Hepatocyte (in vitro differentiated cells): ENCODE data around the gene TOR4A. TPM values are rescaled to one million over a fixed set of nuclear protein-coding genes. Genes with fewer than 3 reads are reported as not detected.

Experiments used
- DNase-seq: peaks from one replicate; pipeline ENCODE4 v3.0.0-alpha.2; 2016; ENCODE audit warnings: low spot score
- H2AFZ ChIP-seq: fragments of 200-600 bp; sonication (generic); 2 replicates; pipeline ENCODE4 v1.6.0; 2016; ENCODE audit warnings: antibody characterized with exemption, mild to moderate bottlenecking
- H3K27ac ChIP-seq: fragments of 200-600 bp; sonication (generic); 2 replicates; pipeline ENCODE4 v1.5.1; 2016; ENCODE audit warnings: mild to moderate bottlenecking
- H3K27me3 ChIP-seq: fragments of 200-600 bp; sonication (generic); 2 replicates; pipeline ENCODE4 v1.6.1; 2016
- H3K36me3 ChIP-seq: fragments of 200-600 bp; sonication (generic); replicated peaks from 2 replicates; pipeline ENCODE4 v1.5.1; 2016; ENCODE audit warnings: low read depth; ENCODE audit not compliant: insufficient read depth
- H3K4me1 ChIP-seq: fragments of 200-600 bp; sonication (generic); 2 replicates; pipeline ENCODE4 v1.5.1; 2016; ENCODE audit warnings: mild to moderate bottlenecking, moderate library complexity; ENCODE audit not compliant: insufficient read depth
- H3K4me2 ChIP-seq: fragments of 200-600 bp; sonication (generic); 2 replicates; pipeline ENCODE4 v1.6.0; 2016
- H3K4me3 ChIP-seq: fragments of 200-600 bp; sonication (generic); 2 replicates; pipeline ENCODE4 v1.5.1; 2016; ENCODE audit warnings: mild to moderate bottlenecking
- H3K79me2 ChIP-seq: fragments of 200-600 bp; sonication (generic); 2 replicates; pipeline ENCODE4 v1.6.0; 2017; ENCODE audit warnings: mild to moderate bottlenecking
- H3K9me2 ChIP-seq: fragments of 200-600 bp; sonication (generic); replicated peaks from 2 replicates; pipeline ENCODE4 v1.6.0; 2017; ENCODE audit warnings: mild to moderate bottlenecking; ENCODE audit not compliant: insufficient read depth
- H3K9me3 ChIP-seq: fragments of 200-600 bp; sonication (generic); 2 replicates; pipeline ENCODE4 v1.5.1; 2016; ENCODE audit warnings: low read depth, mild to moderate bottlenecking
- H4K20me1 ChIP-seq: fragments of 200-600 bp; sonication (generic); 2 replicates; pipeline ENCODE4 v1.6.0; 2016; ENCODE audit warnings: mild to moderate bottlenecking; ENCODE audit not compliant: insufficient read depth, poor library complexity, severe bottlenecking
- EZH2 ChIP-seq: fragments of 200-600 bp; sonication (generic); IDR thresholded peaks from 2 replicates; pipeline ENCODE4 v1.6.1; 2016; ENCODE audit warnings: antibody characterized with exemption, mild to moderate bottlenecking, borderline replicate concordance
- EZH2phosphoT487 ChIP-seq: fragments of 200-600 bp; sonication (generic); IDR thresholded peaks from one replicate; pipeline ENCODE4 v1.6.1; 2018; ENCODE audit warnings: antibody characterized with exemption, mild to moderate bottlenecking, low read depth, moderate library complexity; ENCODE audit not compliant: unreplicated experiment, severe bottlenecking
- WGBS: methylation state at CpG from one replicate; pipeline ENCODE4 v1.1.6; 2016; ENCODE audit warnings: low lambda C conversion rate; ENCODE audit errors: missing lambda C conversion rate; 5-methylcytosine and 5-hydroxymethylcytosine counted together
- polyA plus RNA-seq: library from polyadenylated mRNA; unstranded; fragments of >200 nt; fragmentation: Nextera tagmentation; extraction: Ambion mirVana; gene quantifications from 2 replicates; pipeline ENCODE4 v1.2.1, GENCODE V29; 2016
- total RNA-seq: library from RNA; depleted of rRNA; stranded (reverse); fragments of >200 nt; gene quantifications from 2 replicates; pipeline ENCODE4 v1.2.3, GENCODE V29; 2014
- TF ChIP-seq, protein P1 (sequence below): fragments of 200-600 bp; sonication (generic); IDR thresholded peaks from 2 replicates; pipeline ENCODE4 v1.5.1; 2016; ENCODE audit warnings: antibody characterized with exemption, mild to moderate bottlenecking; ENCODE audit not compliant: poor library complexity

TOR4A gene
- total and polyA plus RNA-seq, 2 experiments from 2014 or later, result 8.0 to 14.4 TPM

DNA sequence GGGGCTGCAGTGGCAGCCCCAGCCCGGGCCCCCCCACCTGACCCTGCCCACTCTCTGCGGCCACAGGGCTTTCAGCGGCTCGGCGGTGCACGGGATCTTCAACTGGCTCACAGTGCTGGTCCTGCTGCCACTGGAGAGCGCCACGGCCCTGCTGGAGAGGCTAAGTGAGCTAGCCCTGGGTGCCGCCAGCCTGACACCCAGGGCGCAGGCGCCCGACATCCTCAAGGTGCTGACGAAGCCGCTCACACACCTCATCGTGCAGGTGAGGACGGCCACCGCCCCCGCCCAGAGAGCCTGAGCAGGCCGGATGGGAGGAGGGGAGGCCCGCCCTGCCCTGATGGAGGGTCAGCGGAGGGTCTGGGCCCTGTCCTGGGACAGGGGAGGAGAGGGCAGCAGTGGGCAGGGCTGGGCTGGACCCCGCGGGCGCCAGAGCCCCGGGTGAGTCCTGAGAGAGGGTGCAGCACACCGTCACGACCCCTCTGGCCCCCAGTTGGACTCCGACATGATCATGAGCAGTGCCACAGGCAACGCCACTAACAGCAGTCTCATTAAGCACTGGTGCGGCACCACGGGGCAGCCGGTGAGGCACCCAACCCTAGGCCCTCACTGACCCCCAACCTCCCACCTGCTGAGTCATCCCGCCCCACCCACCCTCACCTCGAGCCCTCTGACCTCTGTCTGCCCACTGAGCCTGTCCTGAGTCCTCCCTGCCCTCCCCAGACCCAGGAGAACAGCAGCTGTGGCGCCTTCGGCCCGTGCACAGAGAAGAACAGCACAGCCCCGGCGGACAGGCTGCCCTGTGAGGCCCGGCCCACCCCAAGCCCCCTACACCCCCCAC lies 44.2 kb upstream of the TOR4A start:
- H3K4me1 ChIP-seq, result peaks cover 37% of the 10 kb centered on the region

DNA sequence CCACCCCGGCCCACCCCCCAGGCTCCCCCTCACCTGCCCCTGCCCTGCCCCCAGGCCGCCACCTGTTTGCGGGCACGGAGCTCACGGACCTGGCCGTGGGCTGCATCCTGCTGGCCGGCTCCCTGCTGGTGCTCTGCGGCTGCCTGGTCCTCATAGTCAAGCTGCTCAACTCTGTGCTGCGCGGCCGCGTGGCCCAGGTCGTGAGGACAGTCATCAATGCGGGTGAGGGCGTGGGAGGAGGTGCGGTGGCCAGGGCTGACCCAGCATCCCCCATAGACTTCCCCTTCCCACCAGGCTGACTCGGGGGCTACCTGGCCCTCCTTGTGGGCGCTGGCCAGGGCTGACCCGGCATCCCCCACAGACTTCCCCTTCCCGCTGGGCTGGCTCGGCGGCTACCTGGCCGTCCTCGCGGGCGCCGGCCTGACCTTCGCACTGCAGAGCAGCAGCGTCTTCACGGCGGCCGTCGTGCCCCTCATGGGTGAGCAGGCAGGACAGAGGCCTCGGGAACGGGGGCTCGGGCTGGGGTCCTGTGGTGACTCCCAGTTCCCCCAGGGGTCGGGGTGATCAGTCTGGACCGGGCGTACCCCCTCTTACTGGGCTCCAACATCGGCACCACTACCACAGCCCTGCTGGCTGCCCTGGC lies 43.4 kb upstream of the TOR4A start:
- Histone ChIP-seq H3K9me3 (no peaks in the 10 kb centered on the region), H2AFZ (no peak overlapping the region), H3K9me2 (no peaks in the 10 kb centered on the region), H3K79me2 (peaks cover 26% of the 10 kb centered on the region), H3K36me3 (no peaks in the 10 kb centered on the region), H3K27ac (no peak overlapping the region), H3K4me1 (peaks cover 41% of the 10 kb centered on the region), H4K20me1 (no peaks in the 10 kb centered on the region), H3K4me3 (no peak overlapping the region), H3K4me2 (peak overlapping the region; percentile 82), H3K27me3 (no peaks in the 10 kb centered on the region)
- TF ChIP-seq, protein P1, sequence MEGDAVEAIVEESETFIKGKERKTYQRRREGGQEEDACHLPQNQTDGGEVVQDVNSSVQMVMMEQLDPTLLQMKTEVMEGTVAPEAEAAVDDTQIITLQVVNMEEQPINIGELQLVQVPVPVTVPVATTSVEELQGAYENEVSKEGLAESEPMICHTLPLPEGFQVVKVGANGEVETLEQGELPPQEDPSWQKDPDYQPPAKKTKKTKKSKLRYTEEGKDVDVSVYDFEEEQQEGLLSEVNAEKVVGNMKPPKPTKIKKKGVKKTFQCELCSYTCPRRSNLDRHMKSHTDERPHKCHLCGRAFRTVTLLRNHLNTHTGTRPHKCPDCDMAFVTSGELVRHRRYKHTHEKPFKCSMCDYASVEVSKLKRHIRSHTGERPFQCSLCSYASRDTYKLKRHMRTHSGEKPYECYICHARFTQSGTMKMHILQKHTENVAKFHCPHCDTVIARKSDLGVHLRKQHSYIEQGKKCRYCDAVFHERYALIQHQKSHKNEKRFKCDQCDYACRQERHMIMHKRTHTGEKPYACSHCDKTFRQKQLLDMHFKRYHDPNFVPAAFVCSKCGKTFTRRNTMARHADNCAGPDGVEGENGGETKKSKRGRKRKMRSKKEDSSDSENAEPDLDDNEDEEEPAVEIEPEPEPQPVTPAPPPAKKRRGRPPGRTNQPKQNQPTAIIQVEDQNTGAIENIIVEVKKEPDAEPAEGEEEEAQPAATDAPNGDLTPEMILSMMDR, result no peak
- TF ChIP-seq EZH2 (no peak), EZH2phosphoT487 (no peak)
- WGBS, result 88% methylated on average over 38 of the region's 40 CpGs
- DNase-seq, result no peak

More for the DNA sequence above, 44.2 kb upstream of the TOR4A start:
- H3K27me3 ChIP-seq, result no peaks in the 10 kb centered on the region
- H3K9me2 ChIP-seq, result no peaks in the 10 kb centered on the region
- no peak overlapping the region for H3K4me3 ChIP-seq
- H3K9me3 ChIP-seq, result no peaks in the 10 kb centered on the region
- no peaks in the 10 kb centered on the region for H4K20me1 ChIP-seq
- H3K4me2 ChIP-seq, result no peak overlapping the region
- DNase-seq, result no peak
- H3K27ac ChIP-seq, result no peak overlapping the region
- peaks cover 18% of the 10 kb centered on the region for H3K79me2 ChIP-seq
- no peak overlapping the region for H2AFZ ChIP-seq
- no peaks in the 10 kb centered on the region for H3K36me3 ChIP-seq
- WGBS, result 86% methylated on average over 21 of the region's 40 CpGs
- TF ChIP-seq EZH2 (no peak), EZH2phosphoT487 (no peak)
- TF ChIP-seq, protein P1, result no peak

DNA sequence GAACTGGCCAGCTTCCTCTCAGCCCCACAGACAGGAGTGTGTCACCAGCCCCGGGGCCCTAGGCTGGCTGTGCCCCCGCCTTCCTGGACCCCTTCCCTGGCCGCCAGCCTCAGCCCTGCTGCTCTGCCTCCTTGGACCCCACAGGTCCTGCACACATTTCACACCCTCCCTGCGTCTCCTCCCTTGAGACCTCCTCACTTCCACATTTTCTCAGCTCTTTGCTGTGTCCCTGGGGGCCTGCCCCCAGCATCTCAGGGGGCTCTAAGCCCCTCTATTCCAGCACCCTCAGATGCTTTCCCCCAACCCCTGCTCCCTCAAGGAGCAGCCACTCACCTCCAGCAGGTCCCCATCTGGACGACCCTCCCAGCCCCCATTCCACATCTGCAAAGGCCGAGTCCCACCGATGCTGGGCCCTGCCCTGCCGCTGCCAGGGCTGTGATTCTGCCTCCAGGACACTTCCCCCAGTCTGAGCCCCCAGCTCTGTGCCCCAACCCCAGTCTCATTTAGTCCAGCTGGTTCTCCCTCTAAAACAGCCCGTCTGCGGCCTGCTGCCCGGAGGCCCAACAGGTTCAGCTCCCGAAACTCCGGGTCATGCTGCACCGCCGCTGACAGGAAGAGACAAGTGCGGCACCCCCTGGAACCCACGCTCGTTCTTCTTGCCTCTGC lies 42.6 kb upstream of the TOR4A start:
- H3K4me1 ChIP-seq, result peaks cover 40% of the 10 kb centered on the region
- H4K20me1 ChIP-seq, result no peaks in the 10 kb centered on the region
- WGBS, result 85% methylated on average over 17 of the region's 18 CpGs
- H3K4me2 ChIP-seq, result peak overlapping the region; percentile 82
- H3K27me3 ChIP-seq, result no peaks in the 10 kb centered on the region
- no peaks in the 10 kb centered on the region for H3K9me3 ChIP-seq
- no peak overlapping the region for H2AFZ ChIP-seq
- no peak overlapping the region for H3K27ac ChIP-seq
- no peaks in the 10 kb centered on the region for H3K36me3 ChIP-seq
- TF ChIP-seq, protein P1, result no peak
- no peak for TF ChIP-seq EZH2
- TF ChIP-seq EZH2phosphoT487, result no peak
- peaks cover 33% of the 10 kb centered on the region for H3K79me2 ChIP-seq
- DNase-seq, result no peak
- no peaks in the 10 kb centered on the region for H3K9me2 ChIP-seq
- no peak overlapping the region for H3K4me3 ChIP-seq
